IPS DF 19.7 (cell line): Measurements from ENCODE around the gene DBNDD2.

ENCODE experiments used
- DNase-seq: peaks from one replicate; pipeline ENCODE4 v3.0.0-alpha.2; 2013; ENCODE audit warnings: low read depth, low spot score

The DBNDD2 gene

DNA sequence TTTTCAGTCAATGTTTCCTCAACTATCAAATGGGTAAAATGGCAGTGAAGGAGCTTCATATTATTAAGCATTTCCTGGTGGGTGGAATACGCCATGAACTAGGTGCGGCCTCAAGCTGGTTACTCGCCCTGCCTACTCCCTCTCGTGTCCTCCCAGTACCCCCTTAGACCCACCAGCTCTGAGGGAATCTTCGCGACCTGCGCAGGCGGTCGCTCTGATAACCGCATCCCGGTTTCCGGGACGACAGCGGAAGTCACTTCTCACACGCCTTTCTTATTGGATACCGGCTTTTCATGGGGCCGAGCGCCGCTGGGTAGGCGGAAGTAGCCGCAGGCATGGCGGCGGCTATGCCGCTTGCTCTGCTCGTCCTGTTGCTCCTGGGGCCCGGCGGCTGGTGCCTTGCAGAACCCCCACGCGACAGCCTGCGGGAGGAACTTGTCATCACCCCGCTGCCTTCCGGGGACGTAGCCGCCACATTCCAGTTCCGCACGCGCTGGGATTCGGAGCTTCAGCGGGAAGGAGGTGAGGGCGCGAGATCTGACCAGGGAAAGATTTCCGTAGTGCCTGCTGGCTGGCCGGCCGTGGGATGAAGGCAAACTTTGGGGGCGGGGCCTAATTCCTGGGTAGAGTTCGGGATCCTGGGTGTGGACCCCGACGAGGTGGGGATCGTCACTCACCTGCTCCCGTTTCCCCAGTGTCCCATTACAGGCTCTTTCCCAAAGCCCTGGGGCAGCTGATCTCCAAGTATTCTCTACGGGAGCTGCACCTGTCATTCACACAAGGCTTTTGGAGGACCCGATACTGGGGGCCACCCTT is 7.9 kb downstream of the DBNDD2 start, which contains the start of gene PIGT:
PIGT (plus strand) TSS at position 320 of the 816 bp plus-strand sequence; CDS start at position 336, 16 bp downstream.
- no peak for DNase-seq

DNA sequence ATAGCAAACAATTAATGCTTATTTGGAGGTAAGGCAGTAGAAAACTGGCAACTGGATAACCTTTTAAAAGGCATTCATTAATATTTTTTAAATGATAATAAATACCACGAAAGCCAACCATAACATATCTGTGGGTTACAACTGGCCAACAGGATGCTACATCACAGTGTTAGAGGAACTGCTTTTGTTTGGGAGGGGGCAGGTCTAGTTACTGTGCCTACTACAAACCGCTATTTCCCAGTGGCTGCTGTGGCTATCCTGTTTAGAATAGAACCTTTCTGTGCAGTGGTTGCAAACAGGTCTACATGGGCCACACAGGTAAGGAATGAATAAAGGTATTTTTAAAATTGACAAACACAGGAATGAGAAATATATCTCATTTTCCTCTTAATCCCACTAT is 8.8 kb downstream of the DBNDD2 start:
- DNase-seq, result no peak

DNA sequence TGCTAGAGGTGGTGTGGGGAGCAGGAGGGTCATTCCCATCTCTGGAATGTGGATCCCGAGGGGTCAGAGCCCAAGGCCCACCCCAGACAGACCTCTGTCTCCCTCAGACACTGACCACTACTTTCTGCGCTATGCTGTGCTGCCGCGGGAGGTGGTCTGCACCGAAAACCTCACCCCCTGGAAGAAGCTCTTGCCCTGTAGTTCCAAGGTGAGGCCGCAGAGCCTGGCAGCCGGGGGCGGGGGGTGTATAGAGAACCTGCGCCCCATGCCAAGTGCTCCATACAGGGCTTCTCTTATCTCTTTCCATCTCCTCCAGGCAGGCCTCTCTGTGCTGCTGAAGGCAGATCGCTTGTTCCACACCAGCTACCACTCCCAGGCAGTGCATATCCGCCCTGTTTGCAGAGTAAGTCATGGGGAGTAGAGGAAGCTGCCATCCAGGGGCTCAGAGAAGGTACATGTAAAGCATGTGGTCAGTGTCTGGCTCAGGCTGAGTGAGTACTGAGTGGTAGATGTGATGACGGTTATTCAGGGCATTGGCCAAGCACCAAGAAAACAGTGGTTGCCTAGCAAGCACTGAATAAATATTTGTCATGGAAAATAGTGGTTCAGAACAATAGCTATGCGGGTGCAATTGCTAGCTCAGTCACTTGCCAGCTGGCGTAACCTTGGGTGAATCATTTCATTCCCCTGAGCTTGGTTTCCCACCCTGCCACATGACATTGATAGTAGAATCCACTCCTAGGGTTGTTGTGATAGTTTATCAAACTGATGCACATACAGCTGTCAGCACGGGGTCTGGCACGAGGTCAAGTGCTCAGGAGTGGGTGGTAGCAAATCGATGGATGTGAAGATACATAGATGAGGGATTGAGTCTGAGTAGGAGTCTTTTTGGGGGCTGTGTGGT is 11.4 kb downstream of the DBNDD2 start:
- DNase-seq, result no peak

DNA sequence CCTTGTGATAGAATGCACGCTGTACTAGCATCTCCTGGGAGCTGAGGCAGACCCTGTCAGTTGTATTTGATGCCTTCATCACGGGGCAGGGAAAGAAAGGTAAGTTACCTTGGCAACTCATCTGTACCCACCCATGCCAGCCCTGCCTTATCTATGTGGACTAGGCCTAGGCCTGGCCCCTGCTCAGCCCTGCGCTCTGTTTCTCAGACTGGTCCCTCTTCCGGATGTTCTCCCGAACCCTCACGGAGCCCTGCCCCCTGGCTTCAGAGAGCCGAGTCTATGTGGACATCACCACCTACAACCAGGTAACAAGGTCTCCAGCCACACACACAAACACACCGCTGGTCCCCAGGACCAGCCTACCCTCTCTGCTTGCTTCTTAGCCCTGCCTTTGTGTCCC is 12.0 kb downstream of the DBNDD2 start:
- no peak for DNase-seq

DNA sequence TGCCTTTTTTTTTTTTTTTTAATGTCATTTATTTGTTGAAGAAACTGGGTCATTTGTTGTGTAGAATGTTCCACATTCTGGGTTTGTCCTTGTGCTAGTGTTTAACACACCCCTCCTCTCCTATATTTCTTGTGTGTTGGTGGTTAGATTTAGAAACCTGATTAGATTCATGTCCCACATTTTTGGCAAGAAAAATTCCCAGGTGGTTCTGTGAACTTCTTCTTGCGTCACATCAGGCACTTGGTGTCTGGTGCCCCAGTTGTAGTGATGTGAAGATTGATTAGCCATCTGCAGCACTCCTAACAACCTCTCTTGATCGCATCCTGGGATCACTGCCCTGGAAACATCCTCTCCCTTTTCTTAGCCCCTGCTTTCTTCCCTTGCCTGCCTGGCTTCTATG is 15.6 kb downstream of the DBNDD2 start:
- no peak for DNase-seq

DNA sequence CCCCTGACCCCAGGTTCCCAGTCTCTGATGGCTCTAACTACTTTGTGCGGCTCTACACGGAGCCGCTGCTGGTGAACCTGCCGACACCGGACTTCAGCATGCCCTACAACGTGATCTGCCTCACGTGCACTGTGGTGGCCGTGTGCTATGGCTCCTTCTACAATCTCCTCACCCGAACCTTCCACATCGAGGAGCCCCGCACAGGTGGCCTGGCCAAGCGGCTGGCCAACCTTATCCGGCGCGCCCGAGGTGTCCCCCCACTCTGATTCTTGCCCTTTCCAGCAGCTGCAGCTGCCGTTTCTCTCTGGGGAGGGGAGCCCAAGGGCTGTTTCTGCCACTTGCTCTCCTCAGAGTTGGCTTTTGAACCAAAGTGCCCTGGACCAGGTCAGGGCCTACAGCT is 17.5 kb downstream of the DBNDD2 start:
- DNase-seq, result no peak

DNA sequence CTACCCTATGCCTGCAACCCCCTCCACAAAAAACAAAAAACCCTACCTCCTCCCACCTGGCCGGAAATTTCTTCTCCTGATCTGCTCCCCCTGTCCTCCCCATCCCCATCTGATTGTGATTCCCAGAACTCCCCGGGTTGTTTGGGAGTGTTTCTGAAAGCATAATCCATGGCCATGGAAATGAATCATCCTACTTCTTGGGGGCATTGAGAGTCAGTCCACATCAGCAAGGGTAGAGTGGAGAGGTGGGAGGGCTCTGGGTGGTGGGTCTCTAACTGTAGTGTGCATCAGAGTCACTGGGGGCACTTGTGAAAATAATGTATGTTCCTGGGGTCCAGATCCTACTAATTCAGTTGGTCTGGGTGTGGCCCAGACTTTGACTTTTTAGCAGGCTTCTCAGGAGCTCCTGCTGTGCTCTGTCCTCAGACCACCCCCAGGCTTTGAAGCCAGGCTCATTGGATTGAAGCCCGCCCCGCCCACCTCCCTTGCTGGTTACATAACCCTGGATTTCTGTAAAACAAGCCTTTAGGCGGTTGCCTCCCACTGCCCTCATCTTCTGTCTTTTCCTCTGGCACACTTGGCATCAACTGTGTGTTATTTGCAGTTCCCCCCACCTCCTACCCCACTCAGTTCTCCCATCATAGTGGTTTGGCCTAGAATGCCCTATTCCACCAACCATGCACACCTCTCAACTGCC is 18.4 kb downstream of the DBNDD2 start:
- no peak for DNase-seq

DNA sequence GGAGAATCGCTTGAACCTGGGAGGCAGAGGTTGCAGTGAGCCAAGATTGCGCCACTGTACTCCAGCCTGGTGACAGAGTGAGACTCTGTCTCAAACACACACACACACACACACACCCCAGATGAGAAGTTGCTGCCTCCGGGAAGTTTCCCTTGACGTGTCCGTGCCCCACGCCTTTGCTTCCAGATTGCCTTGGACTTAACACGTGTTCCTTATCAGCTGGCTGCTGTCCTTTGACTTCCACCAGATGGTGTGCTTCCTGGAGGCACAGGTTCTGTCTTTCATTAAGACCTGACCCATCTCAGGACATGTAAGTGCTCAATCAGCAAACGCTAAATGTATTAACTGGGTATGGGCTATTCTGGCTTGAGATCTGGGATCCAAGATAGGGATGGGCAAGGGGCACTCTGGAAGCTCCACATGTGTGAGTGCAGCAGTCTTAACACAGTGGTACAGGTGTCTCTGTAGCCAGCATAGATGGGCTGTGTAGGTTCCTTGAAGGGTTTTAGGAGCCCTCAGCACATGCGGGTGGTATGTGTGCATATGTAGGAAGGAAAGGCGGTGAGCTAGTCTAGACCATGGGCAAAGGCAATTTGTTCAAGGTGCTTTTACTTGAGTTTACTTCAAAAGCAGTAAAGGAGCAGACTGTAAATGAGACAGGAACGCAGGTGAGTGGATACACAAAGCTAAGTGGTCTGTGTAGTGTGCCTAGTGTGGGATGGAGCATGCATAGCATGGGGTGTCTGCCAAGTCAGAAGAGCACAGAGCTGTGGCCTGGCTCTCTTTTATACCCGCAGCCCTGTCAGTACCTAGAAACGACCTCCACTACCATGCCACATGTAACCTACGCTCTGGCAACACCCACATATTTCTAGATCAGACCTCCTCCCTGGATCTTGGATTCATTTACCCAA is 19.4 kb downstream of the DBNDD2 start:
- no peak for DNase-seq

DNA sequence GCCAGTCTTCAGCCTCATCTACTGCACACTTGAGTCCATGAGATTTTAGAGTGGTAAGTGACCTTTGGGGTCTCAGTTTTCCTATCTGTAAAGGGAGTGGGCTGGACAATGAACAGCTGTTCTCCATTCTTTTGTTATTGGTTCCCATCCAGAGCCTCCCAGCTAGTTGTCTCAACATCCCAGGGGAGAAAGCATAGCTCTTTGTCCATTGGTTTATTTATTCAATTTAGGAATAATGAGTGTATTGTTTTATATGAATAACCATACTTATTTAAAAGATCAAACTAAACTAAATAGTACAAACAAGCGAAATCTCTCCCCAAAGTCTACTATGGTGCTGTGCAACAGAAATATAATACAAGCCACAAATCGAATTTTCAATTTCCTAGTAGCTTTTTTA is 21.5 kb downstream of the DBNDD2 start:
- no peak for DNase-seq

DNA sequence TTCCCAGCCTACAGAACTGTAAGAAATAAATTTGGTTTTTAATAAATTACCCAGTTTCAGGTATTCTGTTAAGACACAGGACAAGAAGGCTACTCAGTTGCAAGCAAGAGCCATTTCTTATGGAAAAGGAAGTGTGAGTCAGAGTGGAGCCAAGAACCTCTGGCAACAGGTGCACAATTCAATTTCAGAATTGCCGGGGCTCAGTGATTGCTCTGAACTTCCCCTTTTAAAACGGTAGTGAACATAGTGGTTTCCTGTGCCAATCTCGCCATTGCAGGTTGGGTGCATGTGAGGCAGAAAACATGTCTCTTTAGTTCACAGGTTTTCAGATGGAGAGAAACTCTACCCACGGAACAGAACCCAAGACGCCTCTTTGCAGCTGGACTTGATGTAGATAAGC is 24.2 kb downstream of the DBNDD2 start:
- no peak for DNase-seq

DNA sequence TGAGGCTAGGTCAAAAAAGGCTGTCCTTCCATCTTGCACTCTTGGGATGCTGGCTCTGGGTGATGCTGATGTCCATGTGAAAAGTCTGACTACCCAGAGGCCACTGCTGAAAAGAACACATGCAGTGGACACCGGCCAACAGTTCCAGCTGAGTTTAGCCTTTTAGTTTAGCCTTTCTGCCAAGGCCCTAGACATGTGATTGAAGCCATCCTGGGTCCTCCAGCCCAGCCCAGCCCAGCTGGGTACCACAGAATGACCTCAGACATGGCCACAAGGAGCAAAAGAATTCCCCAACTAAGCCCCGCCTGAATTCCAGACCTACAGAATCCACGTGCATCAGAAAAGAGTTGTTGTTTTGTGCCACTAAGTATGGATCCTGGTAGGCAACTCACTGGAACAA is 25.2 kb downstream of the DBNDD2 start:
- no peak for DNase-seq

DNA sequence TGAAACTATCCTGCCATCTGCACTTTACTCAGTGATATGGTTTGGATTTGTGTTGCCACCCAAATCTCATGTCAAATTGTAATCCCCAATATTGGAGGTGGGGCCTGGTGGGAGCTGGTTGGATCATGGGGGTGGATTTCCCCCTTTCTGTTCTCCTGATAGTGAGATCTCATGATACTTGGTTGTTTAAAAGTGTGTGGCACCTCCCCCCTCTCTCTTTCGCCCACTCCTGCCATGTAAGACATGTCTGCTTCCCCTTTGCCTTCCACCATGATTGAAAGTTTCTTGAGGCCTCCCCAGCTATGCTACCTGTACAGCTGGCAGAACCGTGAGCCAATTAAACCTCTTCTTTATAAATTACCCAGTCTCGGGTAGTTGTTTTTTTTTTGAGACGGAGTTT is 25.9 kb downstream of the DBNDD2 start:
- DNase-seq, result no peak

DNA sequence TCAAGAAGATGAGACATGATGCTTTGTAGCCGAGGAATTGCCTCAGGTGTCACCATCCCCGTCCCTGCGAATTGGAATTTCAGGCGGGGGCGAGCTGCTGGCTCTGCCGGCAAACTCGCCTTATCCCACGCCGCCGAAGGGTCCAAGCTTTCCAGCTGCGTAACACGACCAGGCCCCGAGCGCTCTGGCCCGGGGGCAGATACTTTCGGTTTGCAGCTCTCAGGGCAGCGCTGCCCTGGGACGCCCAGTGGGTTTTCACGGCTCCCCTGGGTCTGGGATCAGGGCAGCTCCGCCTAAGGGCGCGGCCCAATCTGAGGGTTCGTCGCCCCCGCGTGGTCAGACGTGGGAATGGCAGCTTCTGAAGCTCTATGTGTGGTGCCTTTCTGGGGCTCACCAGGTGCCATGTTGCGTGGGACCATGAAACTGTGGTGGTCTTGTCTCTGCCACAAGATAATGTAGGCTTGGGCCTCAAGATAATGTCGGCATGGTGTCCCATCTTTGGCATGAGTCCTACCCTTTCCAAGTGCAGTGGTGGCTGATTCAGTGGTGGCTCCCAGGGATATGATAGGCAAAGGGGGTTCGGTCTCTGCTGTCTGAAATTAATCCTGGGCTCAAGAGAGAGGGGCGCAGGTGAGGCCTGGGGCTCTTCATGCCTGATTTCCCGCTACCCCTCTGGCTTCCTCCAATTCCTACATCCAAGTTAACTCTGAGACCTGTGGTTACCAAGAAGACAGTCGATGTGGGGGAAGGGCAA is 28.8 kb downstream of the DBNDD2 start:
- no peak for DNase-seq

DNA sequence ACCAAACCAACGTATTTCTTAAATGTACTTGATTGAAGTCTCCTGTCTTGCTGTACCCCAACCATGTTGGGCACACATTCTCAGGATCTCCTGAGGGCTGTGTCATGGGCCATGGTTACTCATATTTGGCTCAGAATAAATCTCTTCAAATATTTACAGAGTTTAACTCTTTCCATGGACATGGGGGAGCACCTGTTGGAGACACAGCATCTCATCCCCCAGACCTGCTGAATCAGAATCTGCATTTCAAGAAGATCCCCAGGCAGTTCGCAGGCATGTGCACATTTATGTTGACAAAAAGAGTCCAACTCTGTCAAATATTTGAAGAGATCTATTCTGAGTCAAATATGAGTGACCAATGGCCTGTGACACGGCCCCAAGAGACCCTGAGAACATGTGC is 32.3 kb downstream of the DBNDD2 start:
- DNase-seq, result no peak

DNA sequence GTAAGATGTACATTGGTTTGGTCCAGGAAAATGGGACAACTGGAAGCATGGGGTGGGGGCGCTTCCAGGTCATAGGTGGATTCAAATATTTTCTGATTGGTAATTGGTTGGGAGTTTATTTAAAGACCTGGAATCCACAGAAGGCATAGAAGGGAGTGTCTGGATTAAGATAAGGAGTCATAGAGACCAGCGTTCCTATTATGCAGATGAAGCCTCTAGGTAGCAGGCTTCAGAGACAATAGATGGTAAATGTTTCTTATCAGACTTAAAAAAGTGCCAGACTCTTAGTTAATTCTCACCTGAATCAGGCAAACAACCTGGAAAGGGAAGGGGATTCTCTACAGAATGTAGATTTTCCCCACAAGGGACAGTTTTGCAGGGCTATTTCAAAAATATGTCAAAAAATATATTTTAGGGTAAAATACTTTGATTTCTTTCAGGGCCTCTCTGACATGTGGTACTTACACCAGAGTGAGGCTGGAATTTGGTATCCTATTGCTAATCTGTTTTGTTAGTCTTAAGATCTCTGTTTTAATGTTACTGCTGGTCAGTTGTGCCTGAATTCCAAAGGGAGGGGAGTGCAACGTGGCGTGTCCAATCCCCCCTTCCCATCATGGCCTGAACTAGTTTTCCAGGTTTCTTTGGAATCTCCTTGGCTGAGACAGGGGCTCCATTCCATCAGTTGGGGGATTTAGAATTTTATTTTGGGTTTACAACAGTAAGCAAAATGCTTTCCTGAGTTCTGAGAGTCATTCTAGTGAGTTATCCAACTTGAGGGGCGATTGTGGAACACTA is 33.0 kb downstream of the DBNDD2 start:
- DNase-seq, result no peak

DNA sequence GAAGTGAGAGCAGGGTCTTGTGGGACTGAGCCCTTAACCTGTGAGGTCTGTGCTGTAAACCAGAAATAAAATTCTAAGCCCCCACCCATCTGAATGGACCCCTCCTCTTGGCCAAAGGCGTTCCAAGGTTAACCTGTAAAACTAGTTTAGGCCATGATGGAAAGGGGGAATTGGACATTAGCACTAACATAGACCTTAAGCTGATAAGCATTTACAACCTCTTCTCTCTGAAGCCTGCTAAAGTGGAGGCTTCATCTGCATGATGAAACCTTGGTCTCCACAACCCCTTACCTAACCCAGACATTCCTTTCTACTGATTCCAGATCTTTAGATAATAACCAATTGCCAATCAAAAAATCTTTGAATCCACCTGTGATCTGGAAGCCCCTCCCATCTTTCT is 33.7 kb downstream of the DBNDD2 start:
- no peak for DNase-seq

DNA sequence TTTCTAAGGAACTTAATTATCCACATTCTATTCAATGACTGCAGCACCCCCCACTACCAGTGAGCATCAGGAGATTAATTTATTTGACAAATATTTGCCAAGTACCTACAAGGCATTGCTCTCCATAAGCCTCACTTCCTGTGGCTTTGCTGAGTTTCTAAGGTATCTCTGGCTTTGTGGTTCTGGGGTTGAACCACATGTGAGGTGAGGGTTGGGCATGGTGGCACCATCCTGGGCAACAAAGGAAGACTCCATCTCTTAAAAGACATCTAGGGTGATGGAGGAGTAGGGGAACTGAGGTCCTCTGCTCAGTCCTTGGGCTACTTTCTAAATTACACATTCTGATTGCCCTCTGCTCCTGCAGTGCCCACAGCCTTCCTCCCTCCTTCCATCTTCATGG is 36.0 kb downstream of the DBNDD2 start:
- DNase-seq, result no peak

DNA sequence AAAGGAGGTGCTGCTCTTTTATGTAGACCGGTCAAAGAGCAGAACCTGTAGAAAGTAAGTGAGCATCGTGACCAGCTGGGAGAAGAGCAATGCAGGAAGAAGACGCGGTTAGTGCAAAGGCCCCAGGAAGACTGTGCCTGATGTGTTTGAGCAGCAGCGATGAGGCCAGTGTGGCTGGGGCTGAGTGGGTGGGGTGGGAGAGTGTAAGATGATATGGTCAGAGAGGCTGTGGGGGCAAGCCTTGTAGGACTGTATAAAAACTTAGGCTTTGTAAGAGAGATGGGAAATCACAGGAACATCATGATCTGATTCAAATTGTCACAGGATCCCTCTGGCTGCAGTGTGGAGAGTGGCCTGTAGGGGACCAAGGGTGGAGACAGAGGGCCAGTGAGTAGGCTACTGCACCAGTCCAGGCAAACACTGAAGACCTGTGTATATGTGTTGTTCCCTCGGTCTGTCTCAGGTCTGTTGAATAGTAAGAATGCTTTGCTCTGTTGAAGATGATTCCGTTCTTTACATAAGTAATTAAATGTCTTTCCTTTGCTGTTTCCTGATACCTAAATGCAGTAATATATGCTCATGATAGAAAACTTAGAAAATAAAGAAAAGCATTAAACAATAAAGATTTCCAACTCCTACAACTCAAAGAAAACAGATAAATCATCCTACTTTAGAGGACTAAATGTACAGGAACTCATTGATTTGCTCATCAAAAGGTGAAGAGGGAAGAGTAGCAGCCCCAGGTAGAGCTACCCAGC is 37.9 kb downstream of the DBNDD2 start:
- no peak for DNase-seq

DNA sequence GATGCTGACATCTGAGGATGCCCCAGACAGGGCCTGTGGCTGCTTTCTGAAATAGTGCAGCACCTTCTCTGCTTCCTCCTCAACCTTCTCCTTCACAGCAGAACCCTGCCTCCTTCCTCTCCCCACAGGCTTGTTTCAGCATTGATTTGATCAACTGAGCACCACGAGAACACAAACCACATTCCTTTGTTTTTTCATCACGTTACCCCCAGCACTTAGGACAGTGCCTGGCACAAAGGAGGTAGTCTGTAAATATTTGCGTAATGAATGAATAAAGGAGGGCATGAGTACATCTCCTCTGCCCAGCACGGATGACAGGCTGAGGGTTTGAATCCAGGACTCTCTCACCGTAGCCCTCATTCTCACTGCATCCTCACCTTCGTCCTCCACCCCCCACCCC is 40.2 kb downstream of the DBNDD2 start:
- no peak for DNase-seq
